DOHH2 (cell line): Measurements from ENCODE around the gene LRRC27.
A peak's percentile ranks its signal among the peaks of the same experiment; 100 is the strongest.

Source experiments
- H3F3A ChIP-seq: fragments of 200-600 bp; sonication (generic), shearing (Covaris generic); 2 replicates; pipeline ENCODE4 v1.6.0; 2016; ENCODE audit warnings: antibody characterized with exemption, mild to moderate bottlenecking; ENCODE audit not compliant: control insufficient read depth, insufficient read depth
- H3K27ac ChIP-seq: fragments of 200-600 bp; sonication (generic); 2 replicates; pipeline ENCODE4 v1.5.1; 2014; ENCODE audit warnings: low read depth, mild to moderate bottlenecking, low read length, moderate library complexity
- H3K27me3 ChIP-seq: fragments of 200-600 bp; sonication (generic); 2 replicates; pipeline ENCODE4 v1.6.1; 2014; ENCODE audit warnings: mild to moderate bottlenecking, low read length, mixed read lengths; ENCODE audit not compliant: control insufficient read depth
- H3K36me3 ChIP-seq: fragments of 200-600 bp; sonication (generic); 2 replicates; pipeline ENCODE4 v1.6.1; 2014; ENCODE audit warnings: mild to moderate bottlenecking, low read length, moderate library complexity, mixed read lengths; ENCODE audit not compliant: control insufficient read depth
- H3K4me1 ChIP-seq: fragments of 200-600 bp; sonication (generic); 2 replicates; pipeline ENCODE4 v1.6.1; 2014; ENCODE audit warnings: mild to moderate bottlenecking, low read length, mixed read lengths; ENCODE audit not compliant: control insufficient read depth
- H3K4me2 ChIP-seq: fragments of 200-600 bp; sonication (generic); 2 replicates; pipeline ENCODE4 v1.6.0; 2014; ENCODE audit warnings: mild to moderate bottlenecking, low read length, moderate library complexity
- H3K4me3 ChIP-seq: fragments of 200-600 bp; sonication (generic); 2 replicates; pipeline ENCODE4 v1.5.1; 2014; ENCODE audit warnings: mild to moderate bottlenecking, low read length, mixed read lengths
- H3K79me2 ChIP-seq: fragments of 200-600 bp; sonication (generic); 2 replicates; pipeline ENCODE4 v1.6.1; 2014; ENCODE audit warnings: mild to moderate bottlenecking, low read length, mixed read lengths; ENCODE audit not compliant: control insufficient read depth
- H3K9me2 ChIP-seq: fragments of 200-600 bp; sonication (generic); replicated peaks from 2 replicates; pipeline ENCODE4 v1.6.1; 2014; ENCODE audit warnings: mild to moderate bottlenecking, low read length, mixed read lengths; ENCODE audit not compliant: control insufficient read depth
- H3K9me3 ChIP-seq: fragments of 200-600 bp; sonication (generic); 2 replicates; pipeline ENCODE4 v1.6.1; 2014; ENCODE audit warnings: antibody characterized with exemption, low read length, mixed read lengths; ENCODE audit not compliant: control insufficient read depth, insufficient read depth
- H4K20me1 ChIP-seq: fragments of 200-600 bp; sonication (generic); 2 replicates; pipeline ENCODE4 v1.6.0; 2014; ENCODE audit warnings: low read depth, mild to moderate bottlenecking, antibody characterized with exemption, low read length, moderate library complexity; ENCODE audit not compliant: control insufficient read depth, insufficient read depth
- CTCF ChIP-seq: fragments of 200-600 bp; sonication (generic); IDR thresholded peaks from one replicate; pipeline ENCODE4 v1.5.1; 2014; ENCODE audit warnings: antibody characterized with exemption, mild to moderate bottlenecking, low read depth, low read length; ENCODE audit not compliant: poor library complexity, severe bottlenecking
- EZH2phosphoT487 ChIP-seq: fragments of 200-600 bp; sonication (generic); IDR thresholded peaks from 2 replicates; pipeline ENCODE4 v1.6.1; 2017; ENCODE audit warnings: borderline replicate concordance, mild to moderate bottlenecking, antibody characterized with exemption, low read length, moderate library complexity, mixed read lengths

The LRRC27 gene

GRCh38 chr10:132418527-132419416 lies 86.8 kb downstream of the LRRC27 start:
- H3K4me1 ChIP-seq: peaks cover 58% of the 10 kb centered on the region
- H3K36me3 ChIP-seq: no peaks in the 10 kb centered on the region
- no peaks in the 10 kb centered on the region for H3K9me2 ChIP-seq
- H4K20me1 ChIP-seq: no peaks in the 10 kb centered on the region
- H3K27ac ChIP-seq: no peak overlapping the region
- H3K9me3 ChIP-seq: no peaks in the 10 kb centered on the region
- TF ChIP-seq CTCF (no peak), EZH2phosphoT487 (no peak)
- H3K4me3 ChIP-seq: no peak overlapping the region
- no peak overlapping the region for H3K4me2 ChIP-seq
- H3K79me2 ChIP-seq: no peaks in the 10 kb centered on the region
- peaks cover 20% of the 10 kb centered on the region for H3F3A ChIP-seq
- no peaks in the 10 kb centered on the region for H3K27me3 ChIP-seq

DNA sequence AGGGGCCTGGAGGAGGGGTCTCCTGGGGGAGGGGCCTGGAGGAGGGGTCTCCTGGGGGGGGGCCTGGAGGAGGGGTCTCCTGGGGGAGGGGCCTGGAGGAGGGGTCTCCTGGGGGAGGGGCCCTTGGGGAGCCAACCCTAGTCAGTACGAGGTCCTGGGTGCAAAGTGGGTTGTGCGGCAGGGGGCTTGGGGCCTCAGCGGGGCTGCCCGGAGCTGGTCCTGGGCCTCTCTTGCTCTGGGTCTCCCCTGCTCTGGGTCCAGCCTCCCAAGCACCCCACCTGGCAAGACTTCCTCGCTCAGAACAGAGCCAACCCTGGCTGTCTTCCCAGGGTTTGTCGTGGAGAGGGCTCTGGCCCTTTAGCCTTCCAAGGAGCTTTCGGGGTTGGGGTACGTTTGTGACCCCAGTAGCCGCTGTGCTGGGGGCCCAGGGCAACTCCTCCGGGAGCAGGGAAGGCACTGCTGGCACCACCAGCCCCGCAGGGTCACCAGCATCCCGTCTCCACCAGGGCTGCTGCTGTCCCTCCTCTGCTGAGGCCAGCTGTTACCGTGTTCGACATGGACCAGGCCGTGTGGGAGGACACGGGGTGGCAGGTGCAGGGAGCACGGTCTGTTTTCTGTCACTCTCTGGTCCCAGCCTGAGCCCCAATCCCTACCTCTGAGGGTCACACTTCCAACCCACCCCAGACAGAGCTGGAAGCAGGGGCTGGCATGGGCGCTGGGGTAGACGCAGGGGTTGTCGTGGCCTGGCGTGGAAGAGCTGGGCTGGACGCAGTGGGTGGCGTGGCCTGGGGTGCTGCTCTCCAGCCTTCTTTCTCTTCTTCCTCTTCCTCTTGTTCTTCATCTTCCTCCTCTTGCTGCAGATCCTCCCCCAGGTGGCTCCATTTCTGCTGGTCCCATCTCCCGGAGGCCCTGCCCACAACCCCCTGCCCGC lies 87.8 kb downstream of the LRRC27 start:
- Histone ChIP-seq H3K79me2 (no peaks in the 10 kb centered on the region), H3K27me3 (no peaks in the 10 kb centered on the region), H3F3A (peaks cover 25% of the 10 kb centered on the region), H3K4me1 (peaks cover 62% of the 10 kb centered on the region), H3K27ac (peak overlapping the region; percentile 94), H3K9me3 (no peaks in the 10 kb centered on the region), H4K20me1 (no peaks in the 10 kb centered on the region), H3K9me2 (no peaks in the 10 kb centered on the region), H3K4me3 (peak overlapping the region; percentile 65), H3K4me2 (peak overlapping the region; percentile 91), H3K36me3 (no peaks in the 10 kb centered on the region)
- TF ChIP-seq CTCF: no peak
- TF ChIP-seq EZH2phosphoT487: no peak

GRCh38 chr10:132420469-132420980 lies 88.5 kb downstream of the LRRC27 start:
- no peaks in the 10 kb centered on the region for H3K27me3 ChIP-seq
- no peaks in the 10 kb centered on the region for H4K20me1 ChIP-seq
- no peaks in the 10 kb centered on the region; the same call in 1 of the 2 replicates for H3K9me3 ChIP-seq
- H3K4me1 ChIP-seq: peaks cover 62% of the 10 kb centered on the region
- no peaks in the 10 kb centered on the region for H3K36me3 ChIP-seq
- H3K4me3 ChIP-seq: peak overlapping the region; percentile 65
- peak overlapping the region; percentile 94 for H3K27ac ChIP-seq
- no peaks in the 10 kb centered on the region for H3K79me2 ChIP-seq
- TF ChIP-seq CTCF (no peak), EZH2phosphoT487 (no peak)
- no peaks in the 10 kb centered on the region for H3K9me2 ChIP-seq
- H3F3A ChIP-seq: peaks cover 28% of the 10 kb centered on the region
- peak overlapping the region; percentile 91 for H3K4me2 ChIP-seq
